ENCODE results near the gene ADGRG4.

DNA sequence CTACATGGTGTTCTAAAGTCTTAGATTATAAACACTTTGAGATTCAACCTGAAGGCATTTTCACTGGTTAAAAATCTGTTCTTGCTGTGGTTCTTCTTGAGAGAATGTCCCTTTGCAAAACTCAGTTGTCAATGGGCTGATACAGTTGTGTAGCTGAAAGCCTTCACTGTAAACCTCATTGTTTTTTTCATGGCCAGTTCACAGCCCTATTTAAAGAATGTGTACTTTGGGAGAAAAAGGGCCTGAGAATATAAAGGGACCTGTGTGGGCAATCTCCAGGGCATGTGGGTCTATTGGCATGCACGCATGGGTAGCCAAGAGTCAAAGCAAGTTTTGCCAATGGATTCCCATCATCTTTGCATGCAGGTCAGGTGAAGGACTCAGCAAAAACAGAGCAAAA is 41.8 kb upstream of the ADGRG4 start:
- TF ChIP-seq POLR2A (IDR thresholded peaks at IDR 0.05) (no peak), CTCF (IDR thresholded peaks at IDR 0.05) (no peak)

All from heart left ventricle (tissue), 13 donors.